Stomach (tissue), 4 donors: Measurements from ENCODE around the gene ZKSCAN8.
"Not testable (repeated sequence)": the region's sequence is repeated elsewhere in the genome, so short reads cannot be mapped to it uniquely, and the experiment has no call there.

Experiments used
- CTCF ChIP-seq, 7 experiments: fragments of 450-650 bp in 4 of 7; fragments of 200-600 bp in 3 of 7; sonication (generic) in 3 of 7; IDR thresholded peaks; one replicate each; pipeline ENCODE4 v1.5.1; 2016 to 2019; ENCODE audit warnings: antibody characterized with exemption in 7 of 7, control low read depth in 2 of 7, mild to moderate bottlenecking in 1 of 7
- POLR2A ChIP-seq, 4 donors: fragments of 450-650 bp; IDR thresholded peaks; one replicate each; pipeline ENCODE4 v1.6.1; 2016; ENCODE audit warnings: antibody characterized with exemption in 4 of 4, control low read depth in 2 of 4, mild to moderate bottlenecking in 1 of 4, moderate library complexity in 1 of 4
- POLR2AphosphoS5 ChIP-seq, 3 donors: sonication (generic); formaldehyde crosslinking; IDR thresholded peaks; one replicate each; pipeline ENCODE4 v1.6.1; 2016; ENCODE audit warnings: antibody characterized with exemption in 3 of 3

- TF ChIP-seq CTCF, POLR2A, POLR2AphosphoS5 (IDR thresholded peaks at IDR 0.05): not testable (repeated sequence)
Observed at GRCh38 chr6:28102222-28102621, 39.5 kb upstream of the ZKSCAN8 start.
